HUDEP-2 (cell line): Measurements from ENCODE around the gene BRPF1.

Source experiments
- DNase-seq, 76 experiments: peaks; one replicate each; lab custom pipeline; 2025; ENCODE audit not compliant: unreplicated experiment in 76 of 76; lab: John Stamatoyannopoulos, UW

BRPF1 gene

DNA sequence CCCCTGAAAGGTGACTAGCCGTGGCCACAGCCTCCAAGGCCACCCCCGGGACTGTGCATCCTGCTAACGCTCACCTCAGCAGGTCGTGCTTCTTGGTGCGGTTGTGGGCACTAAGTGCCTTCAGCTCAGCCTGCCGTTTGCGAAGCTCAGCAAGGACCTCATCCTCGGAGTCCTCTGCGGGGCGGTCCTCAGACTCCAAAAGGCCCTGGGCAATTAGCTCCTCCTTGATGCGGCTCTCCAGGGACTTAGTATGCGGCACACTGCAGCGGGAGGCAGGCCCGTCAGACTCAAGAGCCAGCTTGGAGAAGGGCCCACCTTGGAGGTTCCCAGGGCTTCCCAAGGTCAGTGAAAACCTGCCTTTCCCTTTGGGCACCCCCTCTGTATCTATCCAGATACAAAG, 52.4 kb downstream of the BRPF1 start:
- no peak for DNase-seq

GRCh38 chr3:9784965-9785364, 53.4 kb downstream of the BRPF1 start:
- DNase-seq: no peak

DNA sequence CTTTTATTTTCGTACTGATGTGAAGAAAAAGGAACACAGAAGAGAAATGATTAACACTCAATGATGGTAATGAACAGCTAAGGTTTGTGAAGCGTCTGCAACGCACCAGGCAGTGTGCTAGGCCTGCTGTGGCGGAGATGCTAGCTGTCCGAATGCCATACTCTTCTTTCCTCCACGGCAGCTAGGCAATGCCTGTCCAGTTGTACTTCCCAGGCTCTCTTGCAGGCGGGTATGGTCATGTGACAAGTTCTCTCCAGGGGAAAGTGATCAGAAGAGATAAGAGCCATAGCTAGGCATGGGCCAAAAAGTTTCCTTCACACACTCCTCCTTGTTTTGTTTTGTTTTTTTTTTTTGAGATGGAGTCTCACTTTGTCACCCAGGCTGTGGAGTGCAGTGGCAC, 54.1 kb downstream of the BRPF1 start:
- peak in 28 of 76 experiments; percentile 7 to 52 (median 22) for DNase-seq

- DNase-seq: peak in 6 of 76 experiments; percentile 21 to 49 (median 27)
These were observed 54.7 kb downstream of the BRPF1 start for GRCh38 chr3:9786209-9786739.

GRCh38 chr3:9786825-9787669, 55.5 kb downstream of the BRPF1 start:
- peak in 7 of 76 experiments; percentile 1 to 12 (median 9) for DNase-seq

DNA sequence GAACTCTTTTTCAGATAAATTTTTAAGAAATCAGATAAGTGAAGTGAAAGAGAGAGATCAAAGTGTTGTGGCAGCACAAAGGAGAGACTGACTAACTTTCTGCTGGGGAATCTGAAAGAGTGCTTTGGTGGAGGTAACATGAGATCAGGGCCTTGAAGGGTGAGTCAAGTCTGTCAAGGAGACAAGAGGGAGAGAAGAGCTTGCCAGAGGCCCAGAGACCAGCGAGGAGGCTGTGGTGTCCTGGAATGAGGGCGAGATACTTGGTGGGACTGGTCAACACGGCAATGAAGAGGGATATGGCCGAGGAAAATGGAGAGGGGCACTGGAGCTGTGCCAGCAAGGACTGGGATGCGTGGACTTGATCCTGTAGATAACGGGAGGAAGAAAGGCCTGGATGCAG, 56.2 kb downstream of the BRPF1 start:
- DNase-seq: no peak

- DNase-seq: no peak
These were observed 59.6 kb downstream of the BRPF1 start for GRCh38 chr3:9791127-9791526.

GRCh38 chr3:9791790-9792404, 60.4 kb downstream of the BRPF1 start:
- DNase-seq: no peak

GRCh38 chr3:9792405-9793160, 61.0 kb downstream of the BRPF1 start, which contains the start of the genes ARPC4 and TADA3:
TSS of gene ARPC4 (plus strand) at chr3:9793082. CDS start at chr3:9793122, 40 bp downstream.
TSS of gene TADA3 (minus strand) at chr3:9792473. CDS start at chr3:9791466, 1,007 bp downstream.
- DNase-seq: peak; percentile 16 to 96 (median 89)

GRCh38 chr3:9793161-9793781, 61.7 kb downstream of the BRPF1 start:
- DNase-seq: peak in 22 of 76 experiments; percentile 8 to 43 (median 22)

- no peak for DNase-seq
These were observed 62.9 kb downstream of the BRPF1 start for GRCh38 chr3:9794400-9794799.

- no peak for DNase-seq
These were observed 63.7 kb downstream of the BRPF1 start for GRCh38 chr3:9795207-9795606.

DNA sequence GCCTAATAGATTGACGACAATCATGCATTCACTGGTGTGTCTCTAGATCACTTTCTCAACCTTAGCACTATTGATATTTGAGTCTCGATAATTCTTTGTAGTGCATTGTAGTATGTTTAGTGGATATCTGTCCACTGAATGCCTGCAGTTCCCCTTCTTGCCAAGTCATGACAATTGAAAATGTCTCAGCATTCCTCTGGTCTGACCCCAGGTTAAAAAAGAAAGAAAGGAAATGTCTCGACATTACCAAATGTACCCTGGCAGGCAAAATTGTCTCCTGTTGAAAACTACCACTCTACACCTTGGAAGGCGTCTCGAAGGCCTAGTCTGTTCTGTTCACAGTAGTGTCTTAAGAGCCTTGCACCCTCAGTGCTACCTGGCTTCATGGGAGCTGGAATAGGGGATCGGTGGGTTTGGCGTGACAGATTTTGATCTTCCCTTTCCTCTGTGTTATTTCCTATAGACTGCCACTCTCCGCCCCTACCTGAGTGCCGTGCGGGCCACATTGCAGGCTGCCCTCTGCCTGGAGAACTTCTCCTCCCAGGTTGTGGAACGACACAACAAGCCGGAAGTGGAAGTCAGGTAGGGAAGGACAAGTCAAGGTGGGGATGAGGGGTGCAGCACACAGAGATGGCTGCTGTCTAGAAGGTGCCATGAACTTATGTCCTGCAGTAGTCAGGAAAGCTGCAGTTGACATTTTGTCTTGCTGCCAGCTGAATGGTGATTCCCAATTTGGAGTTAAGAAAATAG, 65.8 kb downstream of the BRPF1 start:
- DNase-seq: no peak
